CD4-positive, alpha-beta T cell (primary cell): ENCODE data around the gene KLRF1. TPM values are rescaled to one million over a fixed set of nuclear protein-coding genes. Genes with fewer than 3 reads are reported as not detected.

Experiments used
- ATAC-seq: fragments of 200-7000 bp; cut with Tn5 transposase; one replicate; pipeline ENCODE4 v1.10.0; 2022; ENCODE audit warnings: mild to moderate bottlenecking; ENCODE audit not compliant: poor library complexity
- CTCF ChIA-PET: fragments of 350-600 bp; sonication (Branson Sonifier 250); formaldehyde crosslinking; loops from one replicate; lab custom pipeline; 2021; ENCODE audit warnings: antibody characterized with exemption, inconsistent platforms; lab: Charles Lee
- POLR2A ChIA-PET: fragments of 350-600 bp; sonication (Branson Sonifier 250); formaldehyde crosslinking; loops from one replicate; lab custom pipeline; 2021; ENCODE audit warnings: antibody characterized with exemption, inconsistent platforms; lab: Charles Lee
- DNase-seq, 14 experiments: peaks; one replicate each; pipeline ENCODE4 v3.0.0-alpha.2; 2013 to 2020; ENCODE audit warnings: mixed read lengths in 2 of 14
- H3K27ac ChIP-seq, 2 donors: one replicate each; pipeline versions ENCODE4 v1.5.1 to v1.7.0; 2013; ENCODE audit warnings: low read length in 2 of 2, low read depth in 1 of 2, mild to moderate bottlenecking in 1 of 2
- H3K27me3 ChIP-seq, 2 experiments: 1 replicate in 1 of 2; 2 replicates in 1 of 2; pipeline versions ENCODE4 v1.6.1 to v1.7.0; 2013; ENCODE audit warnings: low read length in 2 of 2, control low read depth in 1 of 2, mild to moderate bottlenecking in 1 of 2, moderate library complexity in 1 of 2; ENCODE audit not compliant: insufficient read depth in 2 of 2, control insufficient read depth in 1 of 2
- H3K36me3 ChIP-seq: one replicate; pipeline ENCODE4 v1.6.1; 2013; ENCODE audit warnings: low read length, control low read depth; ENCODE audit not compliant: insufficient read depth
- H3K4me1 ChIP-seq: one replicate; pipeline ENCODE4 v1.6.1; 2013; ENCODE audit warnings: low read length, control low read depth; ENCODE audit not compliant: insufficient read depth
- H3K4me3 ChIP-seq: one replicate; pipeline ENCODE4 v1.5.1; 2013; ENCODE audit warnings: mild to moderate bottlenecking, low read length, moderate library complexity
- H3K9me3 ChIP-seq, 2 experiments: 1 replicate in 1 of 2; 2 replicates in 1 of 2; pipeline versions ENCODE4 v1.6.1 to v1.7.0; 2013; ENCODE audit warnings: low read length in 2 of 2, mild to moderate bottlenecking in 2 of 2, control low read depth in 1 of 2, moderate library complexity in 1 of 2; ENCODE audit not compliant: control insufficient read depth in 1 of 2, insufficient read depth in 1 of 2
- H3K27ac Mint-ChIP-seq: one replicate; pipeline ENCODE4 v1.8.0; 2020; ENCODE audit warnings: mixed read lengths
- H3K27me3 Mint-ChIP-seq: one replicate; pipeline ENCODE4 v1.8.0; 2021; ENCODE audit warnings: mixed read lengths
- H3K36me3 Mint-ChIP-seq: one replicate; pipeline ENCODE4 v1.8.0; 2021; ENCODE audit warnings: low read depth, mixed read lengths
- H3K4me1 Mint-ChIP-seq: one replicate; pipeline ENCODE4 v1.8.0; 2021; ENCODE audit warnings: low read depth, mixed read lengths
- H3K4me3 Mint-ChIP-seq: one replicate; pipeline ENCODE4 v1.8.0; 2020; ENCODE audit warnings: mild to moderate bottlenecking, mixed read lengths
- H3K9me3 Mint-ChIP-seq: one replicate; pipeline ENCODE4 v1.8.0; 2020; ENCODE audit warnings: mixed read lengths
- CTCF ChIP-seq: fragments of 200-600 bp; IDR thresholded peaks from one replicate; pipeline ENCODE4 v1.8.0; 2022; ENCODE audit warnings: antibody characterized with exemption, mild to moderate bottlenecking
- intact Hi-C, 2 experiments: fragments of 100-400 bp; cut with DNase I in 1 of 2; cut with micrococcal nuclease in 1 of 2; formaldehyde crosslinking; loops; one replicate each; pipeline versions ENCODE4 v1.15.1 to v1.9.0; 2023 to 2025; cut with DNase I, micrococcal nuclease
- total RNA-seq, 174 experiments: library from RNA in 2 of 174; stranded (reverse) in 2 of 174; gene quantifications; one replicate each; pipeline ENCODE4 v1.2.3 and lab custom pipeline; 2021 to 2026

The KLRF1 gene
- total RNA-seq, 2 experiments from 2014 or later, result 0.44 TPM; not detected in 1

- Histone ChIP-seq H3K4me1 (no peaks in the 10 kb centered on the region), H3K9me3 (no peaks in the 10 kb centered on the region), H3K27ac (no peak overlapping the region), H3K27me3 (no peaks in the 10 kb centered on the region), H3K36me3 (no peaks in the 10 kb centered on the region), H3K4me3 (no peak overlapping the region)
- no peaks in the 10 kb centered on the region for H3K36me3 Mint-ChIP-seq
- H3K27ac Mint-ChIP-seq, result no peak overlapping the region
- ATAC-seq, result no peak
- H3K4me1 Mint-ChIP-seq, result peaks cover 8% of the 10 kb centered on the region
- no peak for TF ChIP-seq CTCF
- ChIA-PET CTCF (no interaction called here), POLR2A (no interaction called here)
- DNase-seq, result no peak
- no peak overlapping the region for H3K4me3 Mint-ChIP-seq
- no peaks in the 10 kb centered on the region for H3K27me3 Mint-ChIP-seq
- H3K9me3 Mint-ChIP-seq, result no peaks in the 10 kb centered on the region
- intact Hi-C loops, result no loop called here
Measured at GRCh38 chr12:9883175-9883574, 55.9 kb downstream of the KLRF1 start.

- Histone ChIP-seq H3K4me1 (peaks cover 5% of the 10 kb centered on the region), H3K27me3 (no peaks in the 10 kb centered on the region), H3K27ac (no peak overlapping the region), H3K4me3 (no peak overlapping the region), H3K36me3 (no peaks in the 10 kb centered on the region), H3K9me3 (no peaks in the 10 kb centered on the region)
- Mint-ChIP-seq H3K36me3 (no peaks in the 10 kb centered on the region), H3K27me3 (no peaks in the 10 kb centered on the region), H3K27ac (no peak overlapping the region), H3K9me3 (no peaks in the 10 kb centered on the region), H3K4me1 (peaks cover 10% of the 10 kb centered on the region), H3K4me3 (no peak overlapping the region)
- ATAC-seq (no peak), DNase-seq (peak in 1 of 14 experiments; percentile 46)
- ChIA-PET POLR2A (no interaction called here), CTCF (no interaction called here)
- intact Hi-C loops, result no loop called here
- no peak for TF ChIP-seq CTCF
Measured at GRCh38 chr12:9888665-9889273, 61.5 kb downstream of the KLRF1 start.

Other genes with a start within 250 kb of the KLRF1 start
- gene KLRB1, start 219.6 kb upstream of the KLRF1 start, total RNA-seq, result 10 to 100 TPM; 54.8 to 56.2 TPM
- gene CLEC2D, start 157.8 kb upstream of the KLRF1 start, total RNA-seq, result 100 to 1,000 TPM; 121 to 122 TPM
- gene CLECL1, start 94.4 kb upstream of the KLRF1 start, total RNA-seq, result 1 to 10 TPM in 1 of 2 experiments, under 1 TPM in 1; 0.44 to 1.7 TPM
- gene CD69, start 66.6 kb upstream of the KLRF1 start, total RNA-seq, result 100 to 1,000 TPM; 631 to 659 TPM
- 100 to 1,000 TPM; 152 to 155 TPM for gene CLEC2B, start 41.9 kb downstream of the KLRF1 start, total RNA-seq
- gene KLRF2, start 54.0 kb downstream of the KLRF1 start, total RNA-seq, result not detected
- gene CLEC2A, start 104.9 kb downstream of the KLRF1 start, total RNA-seq, result not detected
- gene CLEC12A, start 143.9 kb downstream of the KLRF1 start, total RNA-seq, result under 1 TPM; 0.22 to 0.42 TPM
- gene CLEC1B, start 171.6 kb downstream of the KLRF1 start, total RNA-seq, result not detected
- gene CLEC12B, start 183.1 kb downstream of the KLRF1 start, total RNA-seq, result not detected
- under 1 TPM; 0.55 to 0.98 TPM for gene CLEC9A, start 203.2 kb downstream of the KLRF1 start, total RNA-seq